A673 (cell line): ENCODE measurements around the gene QRSL1. TPM values are rescaled to one million over a fixed set of nuclear protein-coding genes. Genes with fewer than 3 reads are reported as not detected.

Source experiments
- BruUV-seq: library from RNA; stranded (reverse); fragments of 400-500 nt; replicated peaks from 2 replicates; lab custom pipeline; 2021; lab: Mats Ljungman, UMichigan
- CTCF ChIA-PET: fragments of 300-600 bp; sonication (Branson Sonifier 250); formaldehyde crosslinking; loops from one replicate; lab custom pipeline; 2022; ENCODE audit warnings: antibody characterized with exemption; lab: Charles Lee
- POLR2A ChIA-PET: fragments of 300-600 bp; sonication (Branson Sonifier 250); formaldehyde crosslinking; loops from one replicate; lab custom pipeline; 2022; ENCODE audit warnings: antibody characterized with exemption; ENCODE audit not compliant: low non-redundant PET; lab: Charles Lee
- DNase-seq: peaks from one replicate; pipeline ENCODE4 v3.0.0-alpha.2; 2015; ENCODE audit warnings: low spot score
- H3K27ac ChIP-seq: fragments of 200-600 bp; sonication (generic); 2 replicates; pipeline ENCODE4 v1.5.1; 2016; ENCODE audit warnings: mixed run types, low read depth, mild to moderate bottlenecking, mixed read lengths, antibody characterized with exemption, low read length; ENCODE audit not compliant: poor library complexity, severe bottlenecking
- H3K27me3 ChIP-seq: fragments of 200-600 bp; sonication (generic); replicated peaks from 2 replicates; pipeline ENCODE4 v1.6.1; 2017; ENCODE audit warnings: mixed run types, low read depth, mild to moderate bottlenecking, mixed read lengths, antibody characterized with exemption, low read length; ENCODE audit not compliant: insufficient read depth, poor library complexity
- H3K36me3 ChIP-seq: fragments of 200-600 bp; sonication (generic); 2 replicates; pipeline ENCODE4 v1.6.1; 2016; ENCODE audit warnings: mixed run types, mild to moderate bottlenecking, mixed read lengths, antibody characterized with exemption, low read length; ENCODE audit not compliant: insufficient read depth, poor library complexity, severe bottlenecking
- H3K4me1 ChIP-seq: fragments of 200-600 bp; sonication (generic); 2 replicates; pipeline ENCODE4 v1.6.1; 2017; ENCODE audit warnings: mixed run types, mild to moderate bottlenecking, mixed read lengths, antibody characterized with exemption, low read length; ENCODE audit not compliant: insufficient read depth, poor library complexity, severe bottlenecking
- H3K4me3 ChIP-seq: fragments of 200-600 bp; sonication (generic); 2 replicates; pipeline ENCODE4 v1.5.1; 2016; ENCODE audit warnings: low read depth, mixed run types, mild to moderate bottlenecking, mixed read lengths, low read length; ENCODE audit not compliant: poor library complexity, severe bottlenecking
- H3K9me3 ChIP-seq: fragments of 200-600 bp; sonication (generic); 2 replicates; pipeline ENCODE4 v1.6.1; 2016; ENCODE audit warnings: mixed run types, low read depth, mild to moderate bottlenecking, mixed read lengths, antibody characterized with exemption, low read length; ENCODE audit not compliant: poor library complexity, severe bottlenecking
- EZH2 ChIP-seq: fragments of 200-600 bp; sonication (generic); IDR thresholded peaks from 2 replicates; pipeline ENCODE4 v1.6.1; 2017; ENCODE audit warnings: borderline replicate concordance, low read depth, mild to moderate bottlenecking, mixed read lengths, antibody characterized with exemption, low read length; ENCODE audit not compliant: poor library complexity, severe bottlenecking
- intact Hi-C: fragments of 100-400 bp; cut with micrococcal nuclease; formaldehyde crosslinking; loops from one replicate; pipeline ENCODE4 v1.10.0; 2022; ENCODE audit not compliant: unreplicated experiment
- total RNA-seq: library from RNA; stranded (reverse); gene quantifications from 2 replicates; pipeline ENCODE4 v1.2.3, GENCODE V29; 2021
- TF ChIP-seq, protein P1 (sequence below): fragments of 300-800, 200-600 bp; sonication (generic); conservative IDR thresholded peaks from 2 replicates; pipeline ENCODE4 v1.5.1; 2017; ENCODE audit warnings: low read depth, mild to moderate bottlenecking, antibody characterized with exemption, low read length, moderate library complexity, mixed read lengths

Gene QRSL1
- total RNA-seq, 1 experiment from 2014 or later = 20.4 TPM

- POLR2A ChIA-PET = no interaction called here
- no TSS peak for BruUV-seq
- peaks cover 22% of the 10 kb centered on the region for H3K4me1 ChIP-seq
These were observed 8.5 kb downstream of the QRSL1 start for GRCh38 chr6:106637717-106638341.

GRCh38 chr6:106639812-106640211 is 10.4 kb downstream of the QRSL1 start:
- intact Hi-C loops = loop anchor here (2.0 kb wide), 1 partner anchor 67 kb away; no protein-coding TSS in a partner anchor
- peaks cover 22% of the 10 kb centered on the region for H3K4me1 ChIP-seq
- ChIA-PET POLR2A (no interaction called here), CTCF (no interaction called here)
- BruUV-seq = no TSS peak
- no peak overlapping the region for H3K4me3 ChIP-seq
- TF ChIP-seq, protein P1, sequence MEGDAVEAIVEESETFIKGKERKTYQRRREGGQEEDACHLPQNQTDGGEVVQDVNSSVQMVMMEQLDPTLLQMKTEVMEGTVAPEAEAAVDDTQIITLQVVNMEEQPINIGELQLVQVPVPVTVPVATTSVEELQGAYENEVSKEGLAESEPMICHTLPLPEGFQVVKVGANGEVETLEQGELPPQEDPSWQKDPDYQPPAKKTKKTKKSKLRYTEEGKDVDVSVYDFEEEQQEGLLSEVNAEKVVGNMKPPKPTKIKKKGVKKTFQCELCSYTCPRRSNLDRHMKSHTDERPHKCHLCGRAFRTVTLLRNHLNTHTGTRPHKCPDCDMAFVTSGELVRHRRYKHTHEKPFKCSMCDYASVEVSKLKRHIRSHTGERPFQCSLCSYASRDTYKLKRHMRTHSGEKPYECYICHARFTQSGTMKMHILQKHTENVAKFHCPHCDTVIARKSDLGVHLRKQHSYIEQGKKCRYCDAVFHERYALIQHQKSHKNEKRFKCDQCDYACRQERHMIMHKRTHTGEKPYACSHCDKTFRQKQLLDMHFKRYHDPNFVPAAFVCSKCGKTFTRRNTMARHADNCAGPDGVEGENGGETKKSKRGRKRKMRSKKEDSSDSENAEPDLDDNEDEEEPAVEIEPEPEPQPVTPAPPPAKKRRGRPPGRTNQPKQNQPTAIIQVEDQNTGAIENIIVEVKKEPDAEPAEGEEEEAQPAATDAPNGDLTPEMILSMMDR = no peak
- TF ChIP-seq EZH2 = no peak
- DNase-seq = no peak
- H3K36me3 ChIP-seq = peaks cover 27% of the 10 kb centered on the region
- no peaks in the 10 kb centered on the region for H3K27me3 ChIP-seq
- H3K27ac ChIP-seq = no peak overlapping the region
- no peaks in the 10 kb centered on the region for H3K9me3 ChIP-seq

More at GRCh38 chr6:106637717-106638341, 8.5 kb downstream of the QRSL1 start:
- no peak overlapping the region for H3K4me3 ChIP-seq
- TF ChIP-seq, protein P1 = no peak
- DNase-seq = peak; percentile 11
- H3K27ac ChIP-seq = no peak overlapping the region
- H3K36me3 ChIP-seq = peaks cover 13% of the 10 kb centered on the region
- H3K9me3 ChIP-seq = no peaks in the 10 kb centered on the region
- CTCF ChIA-PET = no interaction called here
- intact Hi-C loops = no loop called here
- H3K27me3 ChIP-seq = no peaks in the 10 kb centered on the region

- ChIA-PET CTCF (no interaction called here), POLR2A (no interaction called here)
- Histone ChIP-seq H3K27ac (no peak overlapping the region), H3K36me3 (peaks cover 29% of the 10 kb centered on the region), H3K4me1 (peaks cover 14% of the 10 kb centered on the region), H3K27me3 (no peaks in the 10 kb centered on the region), H3K9me3 (no peaks in the 10 kb centered on the region), H3K4me3 (no peak overlapping the region)
- TF ChIP-seq, protein P1 = no peak
- no peak for TF ChIP-seq EZH2
- no peak for DNase-seq
- intact Hi-C loops = no loop called here
- no TSS peak for BruUV-seq
These were observed 13.1 kb downstream of the QRSL1 start for GRCh38 chr6:106642476-106642875.
